DOHH2 (cell line): ENCODE measurements around the gene SPATA25.

ENCODE experiments used
- H3F3A ChIP-seq: fragments of 200-600 bp; sonication (generic), shearing (Covaris generic); 2 replicates; pipeline ENCODE4 v1.6.0; 2016; ENCODE audit warnings: antibody characterized with exemption, mild to moderate bottlenecking; ENCODE audit not compliant: control insufficient read depth, insufficient read depth
- H3K27ac ChIP-seq: fragments of 200-600 bp; sonication (generic); 2 replicates; pipeline ENCODE4 v1.5.1; 2014; ENCODE audit warnings: low read depth, mild to moderate bottlenecking, low read length, moderate library complexity
- H3K27me3 ChIP-seq: fragments of 200-600 bp; sonication (generic); 2 replicates; pipeline ENCODE4 v1.6.1; 2014; ENCODE audit warnings: mild to moderate bottlenecking, low read length, mixed read lengths; ENCODE audit not compliant: control insufficient read depth
- H3K36me3 ChIP-seq: fragments of 200-600 bp; sonication (generic); 2 replicates; pipeline ENCODE4 v1.6.1; 2014; ENCODE audit warnings: mild to moderate bottlenecking, low read length, moderate library complexity, mixed read lengths; ENCODE audit not compliant: control insufficient read depth
- H3K4me1 ChIP-seq: fragments of 200-600 bp; sonication (generic); 2 replicates; pipeline ENCODE4 v1.6.1; 2014; ENCODE audit warnings: mild to moderate bottlenecking, low read length, mixed read lengths; ENCODE audit not compliant: control insufficient read depth
- H3K4me2 ChIP-seq: fragments of 200-600 bp; sonication (generic); 2 replicates; pipeline ENCODE4 v1.6.0; 2014; ENCODE audit warnings: mild to moderate bottlenecking, low read length, moderate library complexity
- H3K4me3 ChIP-seq: fragments of 200-600 bp; sonication (generic); 2 replicates; pipeline ENCODE4 v1.5.1; 2014; ENCODE audit warnings: mild to moderate bottlenecking, low read length, mixed read lengths
- H3K79me2 ChIP-seq: fragments of 200-600 bp; sonication (generic); 2 replicates; pipeline ENCODE4 v1.6.1; 2014; ENCODE audit warnings: mild to moderate bottlenecking, low read length, mixed read lengths; ENCODE audit not compliant: control insufficient read depth
- H3K9me2 ChIP-seq: fragments of 200-600 bp; sonication (generic); replicated peaks from 2 replicates; pipeline ENCODE4 v1.6.1; 2014; ENCODE audit warnings: mild to moderate bottlenecking, low read length, mixed read lengths; ENCODE audit not compliant: control insufficient read depth
- H3K9me3 ChIP-seq: fragments of 200-600 bp; sonication (generic); 2 replicates; pipeline ENCODE4 v1.6.1; 2014; ENCODE audit warnings: antibody characterized with exemption, low read length, mixed read lengths; ENCODE audit not compliant: control insufficient read depth, insufficient read depth
- H4K20me1 ChIP-seq: fragments of 200-600 bp; sonication (generic); 2 replicates; pipeline ENCODE4 v1.6.0; 2014; ENCODE audit warnings: low read depth, mild to moderate bottlenecking, antibody characterized with exemption, low read length, moderate library complexity; ENCODE audit not compliant: control insufficient read depth, insufficient read depth
- CTCF ChIP-seq: fragments of 200-600 bp; sonication (generic); IDR thresholded peaks from one replicate; pipeline ENCODE4 v1.5.1; 2014; ENCODE audit warnings: antibody characterized with exemption, mild to moderate bottlenecking, low read depth, low read length; ENCODE audit not compliant: poor library complexity, severe bottlenecking
- EZH2phosphoT487 ChIP-seq: fragments of 200-600 bp; sonication (generic); IDR thresholded peaks from 2 replicates; pipeline ENCODE4 v1.6.1; 2017; ENCODE audit warnings: borderline replicate concordance, mild to moderate bottlenecking, antibody characterized with exemption, low read length, moderate library complexity, mixed read lengths

Gene SPATA25

DNA sequence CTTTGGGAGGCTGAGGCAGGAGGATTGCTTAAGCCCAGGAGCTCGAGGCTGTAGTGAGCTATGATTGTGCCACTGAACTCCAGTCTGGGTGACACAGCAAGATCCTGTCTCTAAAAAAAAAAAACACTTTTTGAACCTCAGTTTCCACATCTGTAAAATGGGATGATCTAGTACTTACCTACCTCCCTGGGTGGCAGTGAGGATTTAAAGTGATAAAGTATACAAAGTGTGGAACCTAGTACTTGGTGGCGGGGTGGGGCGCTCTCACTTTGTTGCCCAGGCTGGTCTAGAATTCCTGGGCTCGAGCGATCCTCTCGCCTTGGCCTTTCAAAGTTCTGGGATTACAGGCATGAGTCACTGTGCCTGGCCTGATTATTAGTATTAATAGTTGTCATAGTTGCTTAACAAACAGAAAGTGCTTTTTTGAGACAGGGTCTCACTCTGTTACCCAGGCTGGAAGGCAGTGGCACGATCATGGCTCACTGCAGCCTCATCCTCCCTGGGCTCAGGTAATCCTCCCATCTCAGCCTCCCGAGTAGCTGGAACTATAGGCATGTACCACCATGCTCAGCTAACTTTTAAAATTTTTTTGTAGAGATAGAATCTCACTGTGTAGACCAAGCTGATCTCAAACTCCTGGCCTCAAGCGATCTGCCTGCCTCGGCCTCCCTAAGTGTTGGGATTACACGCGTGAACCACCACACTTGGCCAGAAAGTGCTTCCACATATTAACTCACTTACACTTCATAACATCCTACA, 31.5 kb upstream of the SPATA25 start:
- Histone ChIP-seq H3K36me3 (no peaks in the 10 kb centered on the region), H3K4me3 (no peak overlapping the region), H3K79me2 (no peaks in the 10 kb centered on the region), H3K9me2 (no peaks in the 10 kb centered on the region), H3K4me1 (no peaks in the 10 kb centered on the region), H4K20me1 (no peaks in the 10 kb centered on the region), H3K9me3 (no peaks in the 10 kb centered on the region), H3K27me3 (peaks cover 23% of the 10 kb centered on the region), H3F3A (no peaks in the 10 kb centered on the region), H3K4me2 (no peak overlapping the region), H3K27ac (no peak overlapping the region)
- TF ChIP-seq CTCF (no peak), EZH2phosphoT487 (no peak)

DNA sequence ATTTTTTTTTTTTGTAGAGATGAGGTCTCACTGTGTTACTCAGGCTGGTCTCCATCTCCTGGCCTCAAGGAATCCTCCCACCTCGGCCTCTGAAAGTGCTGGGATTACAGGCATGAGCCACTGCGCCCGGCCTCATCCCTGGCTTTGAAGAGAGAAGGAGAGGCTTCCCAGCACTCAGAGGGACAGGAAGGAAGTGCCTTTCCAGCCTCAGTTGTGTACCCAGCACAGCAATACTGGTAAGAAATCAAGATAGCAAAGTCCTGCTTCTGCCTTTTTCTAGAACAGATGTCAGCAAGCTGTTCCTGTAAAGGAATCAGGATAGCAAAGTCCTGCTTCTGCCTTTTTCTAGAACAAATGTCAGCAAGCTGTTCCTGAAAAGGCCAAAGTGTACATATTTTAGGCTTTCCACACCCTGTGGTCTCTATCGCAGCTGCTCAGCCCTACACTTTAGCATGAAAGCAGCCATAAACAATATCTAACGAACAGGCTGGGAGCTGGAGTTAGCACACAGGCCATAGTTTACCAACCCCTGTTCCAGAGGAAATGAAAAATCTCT, 30.8 kb upstream of the SPATA25 start:
- Histone ChIP-seq H3K36me3 (no peaks in the 10 kb centered on the region), H3K4me1 (no peaks in the 10 kb centered on the region), H4K20me1 (no peaks in the 10 kb centered on the region), H3K4me2 (no peak overlapping the region), H3K4me3 (no peak overlapping the region), H3K27ac (no peak overlapping the region), H3K27me3 (peaks cover 23% of the 10 kb centered on the region), H3K9me2 (no peaks in the 10 kb centered on the region), H3F3A (no peaks in the 10 kb centered on the region), H3K79me2 (no peaks in the 10 kb centered on the region), H3K9me3 (no peaks in the 10 kb centered on the region)
- TF ChIP-seq EZH2phosphoT487 (no peak), CTCF (no peak)

DNA sequence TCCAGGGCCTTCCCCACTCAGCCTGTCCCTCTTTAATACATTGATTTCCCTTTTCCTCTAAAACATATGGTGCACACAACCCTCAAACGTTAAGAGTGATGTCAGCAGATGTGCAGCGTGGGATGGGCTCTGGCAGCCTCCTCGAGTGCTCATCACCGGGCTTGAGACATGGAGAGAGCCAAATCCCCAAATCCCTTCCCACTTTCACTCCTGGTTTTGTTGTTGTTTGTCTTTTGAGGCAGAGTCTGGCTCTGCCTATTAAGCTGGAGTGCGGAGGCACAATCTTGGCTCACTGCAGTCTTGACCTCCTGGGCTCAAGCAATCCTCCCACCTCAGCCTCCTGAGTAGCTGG, 30.3 kb upstream of the SPATA25 start:
- Histone ChIP-seq H3K27me3 (peaks cover 23% of the 10 kb centered on the region), H3K9me3 (no peaks in the 10 kb centered on the region), H3K27ac (no peak overlapping the region), H3K36me3 (no peaks in the 10 kb centered on the region), H4K20me1 (no peaks in the 10 kb centered on the region), H3K4me3 (no peak overlapping the region), H3K9me2 (no peaks in the 10 kb centered on the region), H3K4me2 (no peak overlapping the region), H3K79me2 (no peaks in the 10 kb centered on the region), H3F3A (no peaks in the 10 kb centered on the region), H3K4me1 (no peaks in the 10 kb centered on the region)
- TF ChIP-seq EZH2phosphoT487 (no peak), CTCF (no peak)
